ENCODE results near the gene PPM1A. TPM values are rescaled to one million over a fixed set of nuclear protein-coding genes. Genes with fewer than 3 reads are reported as not detected.

The PPM1A gene
- polyA plus RNA-seq (ENCODE audit: insufficient read length), result 69.0 TPM

DNA sequence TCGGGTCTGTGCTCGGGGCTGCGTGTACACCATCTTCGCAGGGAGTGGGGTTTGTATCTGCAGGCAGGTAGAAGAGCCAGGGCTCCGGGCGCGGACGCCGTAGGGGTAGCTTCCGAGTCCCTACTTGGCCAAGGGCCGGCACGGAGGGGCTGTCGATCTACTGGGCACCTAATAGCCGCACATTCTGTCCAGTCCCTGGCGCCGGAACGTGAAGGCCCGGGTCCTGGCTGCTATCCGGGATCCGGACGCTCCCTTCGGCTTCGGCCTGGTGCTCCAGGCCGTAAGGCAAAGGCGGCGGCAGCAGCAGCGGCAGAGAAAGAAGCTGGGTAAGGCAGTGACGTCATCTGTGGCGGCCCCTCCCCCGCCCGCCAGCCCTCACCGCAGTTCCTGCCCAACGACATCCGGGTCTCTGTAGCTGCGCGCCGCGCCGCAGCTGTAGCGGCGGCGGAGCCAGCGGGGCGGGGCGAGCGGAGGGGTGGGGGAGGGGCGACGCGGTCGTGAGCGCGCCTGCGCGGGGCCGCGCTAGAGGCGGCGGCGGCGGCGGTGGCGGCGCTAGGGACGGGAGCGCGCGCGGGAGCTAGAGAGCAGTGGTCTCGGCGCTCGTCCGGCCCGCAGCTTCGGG is at the start of gene PPM1A:
TSS of gene PPM1A (plus strand) at position 525 of the 622 bp plus-strand sequence. CDS start 33,483 bp downstream, outside the sequence.
- DNase-seq, result peak; percentile 96

- no peak for DNase-seq
Observed at GRCh38 chr14:60199321-60199720, 49.7 kb upstream of the PPM1A start.

GRCh38 chr14:60204104-60204842 is 44.7 kb upstream of the PPM1A start:
- no peak for DNase-seq

GRCh38 chr14:60204843-60205774 is 43.9 kb upstream of the PPM1A start:
- no peak for DNase-seq

DNA sequence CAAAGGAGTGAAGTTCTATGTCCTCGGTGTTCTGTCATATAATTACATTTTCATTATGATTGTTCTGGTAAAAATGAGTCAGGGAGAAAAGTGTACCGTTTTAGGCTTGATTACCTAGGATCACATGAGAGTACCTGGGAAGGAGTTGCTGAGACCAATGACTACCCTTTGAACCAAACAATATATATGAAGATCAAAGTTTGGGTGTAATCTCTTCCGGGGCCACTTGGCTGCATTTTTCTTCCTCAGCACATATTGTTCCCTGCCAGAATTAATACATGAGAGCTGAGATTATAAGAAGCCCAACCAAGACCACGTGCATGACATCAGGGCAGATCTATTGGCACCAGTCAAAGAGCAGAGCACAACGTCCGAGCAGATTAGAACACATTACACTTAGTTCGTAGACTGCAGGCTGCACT is 42.8 kb upstream of the PPM1A start:
- DNase-seq, result no peak

GRCh38 chr14:60206837-60207533 is 42.0 kb upstream of the PPM1A start:
- no peak for DNase-seq

DNA sequence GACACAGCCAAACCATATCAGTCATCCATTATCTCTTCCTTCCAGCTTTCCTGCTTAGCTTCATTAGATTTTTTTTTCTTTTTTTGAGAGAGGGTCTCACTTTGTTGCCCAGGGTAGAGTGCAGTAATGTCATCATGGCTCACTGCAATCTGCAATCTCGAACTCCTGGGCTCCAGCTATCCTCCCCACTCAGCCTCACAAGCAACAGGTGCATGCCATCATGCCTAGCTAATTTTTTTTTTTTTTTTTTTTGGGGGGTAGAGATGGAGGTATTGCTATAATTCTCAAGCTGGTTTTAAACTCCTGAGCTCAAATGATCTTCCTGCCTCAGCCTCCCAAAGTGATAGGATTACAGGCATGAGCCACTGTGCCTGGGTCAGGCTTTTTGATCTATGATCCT is 38.3 kb upstream of the PPM1A start:
- DNase-seq, result no peak

GRCh38 chr14:60211153-60211552 is 37.9 kb upstream of the PPM1A start:
- DNase-seq, result no peak

DNA sequence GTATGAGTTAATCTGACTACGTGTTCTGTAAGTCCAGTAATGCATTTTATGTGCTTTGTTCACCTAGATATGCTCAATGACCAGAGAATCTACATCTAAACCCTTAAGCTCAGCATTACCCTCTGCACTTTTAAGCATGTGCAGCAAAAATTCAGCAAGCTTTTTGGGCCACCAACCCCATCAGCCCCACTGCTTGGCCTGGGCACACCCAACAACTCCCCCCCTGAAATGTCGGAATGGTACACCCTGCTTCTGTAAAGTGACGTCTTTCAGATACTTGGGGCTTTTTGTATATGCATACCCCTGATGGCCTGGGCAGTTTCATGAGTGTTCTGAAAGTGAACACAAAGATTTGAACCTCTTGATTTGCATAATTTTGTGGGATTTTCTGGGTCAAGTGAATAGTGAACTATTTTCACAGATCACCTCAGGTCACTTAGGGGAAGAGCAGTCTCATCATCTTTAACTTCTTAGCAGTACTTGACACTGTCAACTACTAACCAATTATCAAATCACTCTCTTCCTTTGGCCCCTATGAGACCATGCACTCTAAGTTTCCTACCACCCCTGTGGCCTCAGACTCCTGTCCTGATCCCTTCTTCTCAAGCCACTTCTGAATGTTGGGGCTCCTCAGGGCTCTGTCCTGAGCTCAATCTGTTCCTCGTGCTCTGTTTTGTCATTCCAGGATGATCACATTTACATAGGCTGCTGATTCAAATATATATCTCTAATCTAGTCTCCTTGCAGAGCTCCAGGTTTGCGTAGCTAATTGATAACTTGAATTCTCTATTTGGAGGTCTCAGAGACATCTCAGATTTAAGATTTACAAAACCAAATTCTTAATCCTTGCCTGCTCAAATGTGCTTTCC is 36.3 kb upstream of the PPM1A start:
- no peak for DNase-seq

DNA sequence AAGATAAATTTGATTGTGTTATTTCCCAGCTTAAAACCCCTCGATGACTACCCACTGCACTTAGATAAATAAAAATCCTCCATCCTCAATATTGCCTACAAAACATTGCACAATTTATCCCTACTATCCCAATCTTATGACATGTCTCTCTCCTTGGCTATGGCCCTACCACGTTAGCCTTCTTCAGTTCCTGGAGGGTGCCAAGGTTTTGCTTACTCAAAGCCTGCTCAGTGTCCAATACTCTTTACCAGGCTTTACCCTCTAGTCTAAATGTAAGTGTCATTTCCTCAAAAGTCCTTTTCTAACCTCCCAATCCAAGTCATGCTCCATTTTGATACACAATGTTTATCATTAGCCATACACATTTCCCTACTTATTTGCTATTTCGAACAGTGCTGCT is 35.0 kb upstream of the PPM1A start:
- DNase-seq, result no peak

- no peak for DNase-seq
Observed at GRCh38 chr14:60214415-60215126, 34.5 kb upstream of the PPM1A start.

- DNase-seq, result no peak
Observed at GRCh38 chr14:60215127-60215444, 33.9 kb upstream of the PPM1A start.

GRCh38 chr14:60215520-60216420 is 33.3 kb upstream of the PPM1A start:
- no peak for DNase-seq

DNA sequence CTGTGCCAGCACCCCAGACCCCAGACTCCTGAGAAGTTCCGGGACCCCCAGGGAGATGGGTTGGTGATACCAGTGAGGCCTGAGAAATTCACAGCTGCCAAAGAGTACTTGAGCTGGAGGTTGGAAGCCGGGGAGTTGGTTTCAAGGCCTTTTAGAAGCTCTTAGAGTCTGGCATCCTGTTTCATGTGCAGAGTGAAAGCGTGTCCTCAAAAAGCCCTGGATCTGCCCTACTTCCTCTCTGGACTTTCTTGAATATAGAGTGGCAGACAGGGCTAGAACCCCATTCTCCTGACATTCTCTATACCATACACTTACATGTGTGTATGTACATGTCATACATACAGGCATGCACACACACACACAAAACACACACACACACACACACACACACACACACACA is 31.3 kb upstream of the PPM1A start:
- no peak for DNase-seq

DNA sequence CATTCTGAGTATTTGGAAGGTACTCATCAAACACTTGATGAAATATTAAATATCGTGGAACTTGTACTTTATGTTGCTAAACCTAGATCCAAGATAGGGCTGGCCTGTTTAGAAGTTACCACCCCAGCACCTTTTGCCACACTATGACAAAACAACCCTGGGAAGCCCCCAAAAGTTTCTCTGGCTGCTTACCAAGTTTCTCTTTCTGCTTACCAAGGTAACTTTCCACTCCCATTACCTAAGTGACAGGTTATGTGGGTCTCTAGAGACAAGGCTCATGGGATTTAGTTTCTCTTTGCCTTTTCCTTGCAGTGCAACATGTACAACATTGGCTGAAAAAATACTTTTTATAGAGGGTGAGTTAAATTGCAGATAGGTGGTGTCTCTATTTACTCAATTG is 28.9 kb upstream of the PPM1A start:
- DNase-seq, result no peak

DNA sequence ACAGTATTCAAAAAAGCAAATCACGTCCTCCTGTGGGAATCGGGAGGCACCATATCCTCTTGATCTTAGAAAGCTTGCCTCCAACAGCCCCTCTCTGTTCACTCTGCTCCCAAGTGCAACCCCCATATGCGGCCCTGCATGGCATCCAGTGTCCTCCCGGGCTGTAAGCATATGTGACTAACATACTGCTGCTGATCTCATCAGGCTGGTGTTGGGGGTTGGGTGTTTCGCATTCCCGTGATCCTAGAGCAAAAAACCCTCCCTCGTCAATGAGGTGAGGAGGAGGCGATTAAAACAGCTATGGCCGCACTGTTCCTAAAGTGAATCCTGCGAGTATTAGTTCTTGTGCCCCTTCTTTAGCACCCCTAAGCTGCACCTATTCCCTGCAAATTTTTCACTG is 28.1 kb upstream of the PPM1A start:
- DNase-seq, result no peak

- no peak for DNase-seq
Observed at GRCh38 chr14:60221457-60221856, 27.6 kb upstream of the PPM1A start.

DNA sequence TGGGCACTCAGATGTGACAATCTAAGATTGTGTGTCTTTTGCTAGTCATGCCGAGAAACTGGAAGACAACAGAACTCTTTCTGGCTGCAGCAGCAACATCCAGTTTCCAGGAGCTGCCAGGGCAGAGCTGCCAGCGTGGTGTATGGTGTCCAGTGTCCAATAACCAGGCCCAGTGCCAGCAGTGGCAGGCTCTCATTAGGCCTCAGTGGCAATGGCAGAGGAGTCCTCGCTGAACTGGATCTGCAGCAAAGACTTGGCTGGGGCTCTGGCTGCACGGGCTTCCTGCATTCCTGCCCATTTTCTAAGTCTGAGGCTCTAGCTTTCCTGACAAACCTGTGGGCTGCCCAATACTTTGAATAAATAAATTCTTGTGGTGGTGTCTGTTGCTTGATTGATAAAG is 26.2 kb upstream of the PPM1A start:
- peak; percentile 28 for DNase-seq

DNA sequence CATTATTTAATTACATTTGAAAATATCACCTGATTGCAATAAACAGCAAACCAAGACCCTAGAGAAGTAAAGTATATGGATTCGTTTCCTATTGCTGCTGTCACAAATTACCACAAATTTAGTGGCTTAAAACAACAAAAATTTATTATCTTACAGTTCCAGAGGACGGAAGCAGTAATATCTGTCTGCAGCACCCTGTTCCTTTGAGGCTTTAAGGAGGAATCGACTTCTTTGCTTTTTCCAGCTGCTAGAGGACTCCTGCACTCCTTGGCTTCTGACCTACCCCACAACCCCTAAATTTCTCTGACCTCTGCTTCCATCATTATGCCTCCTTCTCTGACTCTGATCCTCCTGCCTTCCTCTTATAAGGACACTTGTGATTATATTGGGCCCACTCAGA is 23.8 kb upstream of the PPM1A start:
- no peak for DNase-seq

DNA sequence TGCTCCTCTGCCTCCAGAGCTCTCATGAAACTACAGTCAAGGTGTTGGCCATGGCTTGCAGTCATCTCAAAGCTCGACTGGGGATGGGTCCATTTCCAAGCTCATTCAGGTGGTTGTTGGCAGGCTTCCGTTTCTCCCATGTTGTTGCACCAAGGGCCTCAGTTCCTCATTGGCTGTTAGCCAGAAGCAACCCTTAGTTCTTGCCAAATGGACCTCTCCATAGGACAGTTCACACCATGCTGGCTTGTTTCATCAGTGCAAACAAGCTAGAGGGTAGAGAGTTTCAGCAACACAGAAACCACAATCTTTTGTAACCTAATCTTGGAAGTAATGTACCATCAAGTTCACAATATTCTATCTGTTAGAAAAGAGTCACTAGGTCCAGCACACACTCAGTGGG is 22.7 kb upstream of the PPM1A start:
- no peak for DNase-seq
